GM12875 (cell line): Measurements from ENCODE around the gene TAF1A.
"Not testable (repeated sequence)": the region's sequence is repeated elsewhere in the genome, so short reads cannot be mapped to it uniquely, and the experiment has no call there.

ENCODE experiments used
- H3K4me3 ChIP-seq: one replicate; pipeline ENCODE4 v1.5.1; 2011; ENCODE audit warnings: low read depth, low read length, control low read depth
- TF ChIP-seq, protein P1 (sequence below): IDR thresholded peaks from 2 replicates; pipeline ENCODE4 v1.5.1; 2011; ENCODE audit warnings: low read depth, mild to moderate bottlenecking, control low read depth, inconsistent platforms, low read length, moderate library complexity, borderline replicate concordance; ENCODE audit not compliant: insufficient read depth

Gene TAF1A

DNA sequence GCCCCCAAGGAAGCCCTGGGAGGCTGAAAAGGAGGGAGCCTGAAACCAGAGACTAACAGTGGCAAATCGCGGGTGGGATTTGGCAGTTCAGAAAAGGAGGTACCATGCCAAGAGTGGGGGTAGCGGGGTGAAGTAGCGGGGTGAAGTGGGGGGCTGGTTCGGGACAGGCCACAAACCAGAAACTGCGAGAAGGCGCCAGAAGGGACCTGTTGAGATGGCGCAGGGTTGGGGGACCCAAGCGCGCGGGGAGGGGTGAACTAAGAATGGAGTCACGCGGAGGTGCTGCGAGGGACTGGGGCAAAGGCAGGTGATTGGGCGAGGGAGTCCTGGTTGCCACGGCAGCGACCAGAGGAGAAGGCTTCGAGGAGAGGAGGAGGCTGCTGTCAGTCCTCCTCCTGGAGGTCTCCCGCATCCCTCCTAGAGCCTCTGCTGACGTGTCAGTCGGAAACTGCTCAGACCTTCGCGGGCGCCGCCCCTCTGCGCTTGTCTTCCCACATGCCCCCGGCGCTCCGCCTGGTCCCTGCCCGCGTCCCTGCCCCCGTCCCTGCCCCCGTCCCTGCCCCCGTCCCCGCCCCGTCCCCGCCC is 27.7 kb upstream of the TAF1A start:
- TF ChIP-seq, protein P1, sequence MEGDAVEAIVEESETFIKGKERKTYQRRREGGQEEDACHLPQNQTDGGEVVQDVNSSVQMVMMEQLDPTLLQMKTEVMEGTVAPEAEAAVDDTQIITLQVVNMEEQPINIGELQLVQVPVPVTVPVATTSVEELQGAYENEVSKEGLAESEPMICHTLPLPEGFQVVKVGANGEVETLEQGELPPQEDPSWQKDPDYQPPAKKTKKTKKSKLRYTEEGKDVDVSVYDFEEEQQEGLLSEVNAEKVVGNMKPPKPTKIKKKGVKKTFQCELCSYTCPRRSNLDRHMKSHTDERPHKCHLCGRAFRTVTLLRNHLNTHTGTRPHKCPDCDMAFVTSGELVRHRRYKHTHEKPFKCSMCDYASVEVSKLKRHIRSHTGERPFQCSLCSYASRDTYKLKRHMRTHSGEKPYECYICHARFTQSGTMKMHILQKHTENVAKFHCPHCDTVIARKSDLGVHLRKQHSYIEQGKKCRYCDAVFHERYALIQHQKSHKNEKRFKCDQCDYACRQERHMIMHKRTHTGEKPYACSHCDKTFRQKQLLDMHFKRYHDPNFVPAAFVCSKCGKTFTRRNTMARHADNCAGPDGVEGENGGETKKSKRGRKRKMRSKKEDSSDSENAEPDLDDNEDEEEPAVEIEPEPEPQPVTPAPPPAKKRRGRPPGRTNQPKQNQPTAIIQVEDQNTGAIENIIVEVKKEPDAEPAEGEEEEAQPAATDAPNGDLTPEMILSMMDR: no peak
- H3K4me3 ChIP-seq: peak overlapping the region; percentile 74

DNA sequence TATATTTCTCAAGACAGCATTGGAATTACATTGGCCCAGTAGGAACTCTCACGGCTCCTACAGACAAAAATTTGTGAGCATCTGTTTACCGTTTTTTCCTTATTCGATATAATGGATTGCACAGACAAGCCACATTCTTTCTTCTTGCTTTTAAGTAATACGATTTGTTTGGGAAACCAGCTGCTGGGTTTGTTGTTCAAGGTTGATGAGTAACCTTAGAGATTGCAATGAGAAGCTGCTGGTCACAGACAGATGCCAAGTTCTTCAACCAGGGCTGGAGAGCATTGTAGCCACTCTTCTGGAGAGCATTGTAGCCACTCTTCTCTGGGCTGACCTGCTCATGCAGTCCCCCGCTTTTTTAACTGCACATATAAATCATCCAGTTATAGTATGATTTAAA is 26.8 kb upstream of the TAF1A start:
- TF ChIP-seq, protein P1: no peak
- no peak overlapping the region for H3K4me3 ChIP-seq

DNA sequence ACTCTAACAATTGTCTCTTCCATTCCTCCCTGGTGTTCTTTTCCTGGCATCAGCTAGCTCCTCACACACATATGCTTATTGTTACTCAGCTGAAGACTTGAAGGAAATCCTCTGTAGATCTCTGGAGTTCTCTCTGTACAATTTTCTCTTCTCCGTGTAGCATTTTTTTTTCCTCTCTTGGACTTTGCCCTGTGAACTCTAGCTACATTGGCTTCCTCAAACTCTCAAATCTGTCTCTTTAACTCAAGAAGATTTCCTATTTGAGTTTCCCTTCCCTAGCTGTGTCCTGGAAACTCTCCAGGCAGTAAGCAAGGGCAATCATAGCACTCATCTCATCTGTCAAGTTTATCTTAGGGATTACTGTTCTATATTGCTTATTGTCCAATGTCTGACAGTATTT is 23.9 kb upstream of the TAF1A start:
- TF ChIP-seq, protein P1: no peak

DNA sequence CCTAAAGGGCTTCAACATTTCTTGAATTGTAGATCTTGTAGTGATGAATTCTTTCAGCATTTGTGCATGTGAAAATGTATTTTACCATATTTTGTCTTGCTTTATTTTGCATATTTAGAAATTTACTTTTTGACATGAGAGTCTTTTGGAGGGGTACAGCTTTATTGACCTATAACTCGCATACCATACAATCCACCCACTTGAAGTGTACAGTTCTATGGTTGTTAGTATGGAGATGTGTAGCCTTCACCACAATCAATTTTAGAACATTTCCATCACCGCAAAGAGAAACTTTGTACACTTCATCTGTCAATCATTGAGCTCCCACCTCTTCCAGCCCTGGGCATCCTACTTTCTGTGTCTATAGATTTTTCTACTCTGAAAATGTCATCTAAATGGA is 21.0 kb upstream of the TAF1A start:
- no peak overlapping the region for H3K4me3 ChIP-seq
- TF ChIP-seq, protein P1: no peak

More for the DNA sequence above, 23.9 kb upstream of the TAF1A start:
- H3K4me3 ChIP-seq: no peak overlapping the region

DNA sequence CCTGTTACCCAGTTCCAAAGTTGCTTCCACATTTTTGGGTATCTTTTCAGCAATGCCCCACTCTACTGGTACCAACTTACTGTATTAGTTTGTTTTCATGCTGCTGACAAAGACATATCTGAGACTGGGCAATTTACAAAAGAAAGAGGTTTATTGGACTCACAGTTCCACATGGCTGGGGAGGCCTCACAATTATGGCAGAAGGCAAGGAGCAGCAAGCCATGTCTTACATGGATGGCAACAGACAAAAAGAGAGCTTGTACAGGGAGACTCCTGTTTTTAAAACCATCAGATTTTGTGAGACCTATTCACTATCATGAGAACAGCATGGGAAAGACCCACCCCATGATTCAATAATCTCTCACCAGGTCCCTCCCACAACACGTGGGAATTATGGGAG is 19.4 kb upstream of the TAF1A start:
- not testable (repeated sequence) for H3K4me3 ChIP-seq

DNA sequence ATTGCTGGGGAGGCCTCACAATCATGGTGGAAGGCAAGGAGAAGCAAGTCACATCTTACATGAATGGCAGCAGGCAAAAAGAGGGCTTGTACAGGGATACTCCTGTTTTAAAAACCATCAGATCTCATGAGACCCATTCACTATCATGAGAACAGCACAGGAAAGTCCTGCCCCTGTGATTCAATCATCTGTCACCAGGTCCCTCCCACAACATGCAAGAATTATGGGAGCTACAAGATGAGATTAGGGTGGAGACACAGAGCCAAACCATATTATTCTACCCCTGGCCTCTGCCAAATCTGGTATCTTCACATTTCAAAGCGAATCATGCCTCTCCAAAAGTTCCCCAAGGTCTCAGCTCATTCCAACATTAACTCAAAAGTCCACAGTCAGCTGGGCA is 17.0 kb upstream of the TAF1A start:
- TF ChIP-seq, protein P1: no peak
- no peak overlapping the region for H3K4me3 ChIP-seq

DNA sequence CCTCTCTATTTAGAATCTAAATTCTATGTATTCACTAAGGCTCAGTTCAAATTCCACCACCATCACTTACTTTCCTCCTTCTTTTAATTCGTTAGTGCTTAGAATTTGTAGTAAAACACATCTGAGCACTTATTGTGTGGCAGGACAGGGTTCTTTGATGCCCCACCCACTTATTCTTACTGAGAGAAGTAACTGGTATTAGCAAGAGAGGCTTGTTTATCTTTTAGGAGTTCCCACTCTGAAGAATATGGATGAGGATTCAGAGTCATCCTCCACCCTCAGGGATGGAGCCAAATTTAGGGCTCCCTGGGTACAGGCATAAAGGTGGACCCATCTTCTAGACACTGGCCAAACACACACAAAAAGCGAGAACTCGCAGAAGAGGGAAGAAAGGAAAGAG is 11.5 kb upstream of the TAF1A start:
- no peak overlapping the region for H3K4me3 ChIP-seq
- TF ChIP-seq, protein P1: no peak

DNA sequence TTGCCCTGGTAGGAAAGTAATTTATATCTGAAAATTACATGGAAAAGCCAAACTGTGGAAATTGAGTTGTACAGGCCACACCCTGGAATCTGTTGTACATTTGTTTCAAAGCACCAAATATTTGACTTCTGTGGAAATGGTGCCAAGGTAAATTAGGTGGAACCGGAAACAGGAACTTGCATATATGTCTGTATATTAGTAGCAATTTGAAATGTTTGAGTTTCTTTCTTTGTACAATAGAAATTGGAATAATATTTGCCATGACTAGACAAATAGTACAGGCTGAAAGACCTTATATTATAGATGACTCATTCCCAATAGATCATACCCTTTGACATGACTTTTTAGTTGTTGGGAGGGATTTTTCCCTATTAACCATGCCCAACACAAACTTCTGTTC is 10.5 kb upstream of the TAF1A start:
- TF ChIP-seq, protein P1: no peak
- no peak overlapping the region for H3K4me3 ChIP-seq
